SIG-M5 treated with dmso at 0.1 percent for 504 hours (cell line): ENCODE results near the gene PADI1.
A peak's percentile ranks its signal among the peaks of the same experiment; 100 is the strongest.

Source experiments
- DNase-seq: peaks from one replicate; lab custom pipeline; 2025; ENCODE audit not compliant: unreplicated experiment; lab: John Stamatoyannopoulos, UW

Gene PADI1

DNA sequence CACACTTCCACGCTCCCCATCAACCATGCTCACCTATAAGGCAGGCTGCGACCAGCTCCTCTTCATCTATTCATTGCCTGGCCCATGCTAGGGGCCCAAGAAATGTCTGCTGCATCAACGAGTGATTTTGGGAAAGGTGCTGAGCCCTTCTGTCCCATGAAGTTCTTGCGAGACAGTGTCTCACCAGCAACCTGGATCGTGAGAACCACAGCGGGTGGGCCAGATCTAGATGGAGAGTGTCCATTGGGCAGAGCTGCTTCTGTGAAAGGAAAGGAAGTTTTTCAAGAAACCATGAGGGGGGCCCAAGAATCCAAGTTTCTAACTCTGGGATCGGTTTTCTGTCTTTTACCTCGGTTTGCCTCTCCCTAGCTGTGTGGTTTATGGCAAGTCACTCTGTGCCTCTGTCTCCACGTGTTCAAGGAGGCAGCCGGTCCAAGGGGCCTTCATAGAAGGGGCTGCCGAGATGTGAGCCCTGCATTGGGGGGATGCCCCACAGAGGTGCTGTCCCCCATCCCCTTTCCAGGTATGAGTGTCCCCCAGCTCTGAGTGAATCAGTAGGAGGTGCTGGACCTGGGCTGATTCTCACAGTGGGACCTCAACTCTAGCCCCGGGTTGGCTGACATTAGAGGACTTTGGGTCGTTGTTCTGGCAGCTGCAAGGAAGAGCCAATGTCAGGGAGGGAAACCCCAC lies 8.3 kb upstream of the PADI1 start:
- no peak for DNase-seq

DNA sequence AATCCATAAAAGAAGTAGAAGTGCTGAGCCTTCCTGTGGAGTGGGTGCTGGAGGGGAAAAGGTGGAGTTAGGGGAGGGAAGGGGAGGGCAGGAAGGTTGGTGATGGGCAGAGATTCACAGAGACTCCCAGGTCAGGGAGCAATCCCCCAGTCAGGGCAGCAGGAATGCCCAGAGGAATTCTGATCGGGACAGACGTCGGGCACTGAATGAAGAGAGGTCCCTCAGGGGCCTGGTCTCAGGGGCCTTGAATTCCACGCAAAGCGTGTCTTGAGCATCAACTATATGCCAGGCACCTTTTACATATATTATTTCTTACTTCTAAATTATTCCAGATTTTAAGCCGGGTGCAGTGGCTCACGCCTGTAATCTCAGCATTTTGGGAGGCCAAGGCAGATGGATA lies 7.2 kb upstream of the PADI1 start:
- DNase-seq: no peak

DNA sequence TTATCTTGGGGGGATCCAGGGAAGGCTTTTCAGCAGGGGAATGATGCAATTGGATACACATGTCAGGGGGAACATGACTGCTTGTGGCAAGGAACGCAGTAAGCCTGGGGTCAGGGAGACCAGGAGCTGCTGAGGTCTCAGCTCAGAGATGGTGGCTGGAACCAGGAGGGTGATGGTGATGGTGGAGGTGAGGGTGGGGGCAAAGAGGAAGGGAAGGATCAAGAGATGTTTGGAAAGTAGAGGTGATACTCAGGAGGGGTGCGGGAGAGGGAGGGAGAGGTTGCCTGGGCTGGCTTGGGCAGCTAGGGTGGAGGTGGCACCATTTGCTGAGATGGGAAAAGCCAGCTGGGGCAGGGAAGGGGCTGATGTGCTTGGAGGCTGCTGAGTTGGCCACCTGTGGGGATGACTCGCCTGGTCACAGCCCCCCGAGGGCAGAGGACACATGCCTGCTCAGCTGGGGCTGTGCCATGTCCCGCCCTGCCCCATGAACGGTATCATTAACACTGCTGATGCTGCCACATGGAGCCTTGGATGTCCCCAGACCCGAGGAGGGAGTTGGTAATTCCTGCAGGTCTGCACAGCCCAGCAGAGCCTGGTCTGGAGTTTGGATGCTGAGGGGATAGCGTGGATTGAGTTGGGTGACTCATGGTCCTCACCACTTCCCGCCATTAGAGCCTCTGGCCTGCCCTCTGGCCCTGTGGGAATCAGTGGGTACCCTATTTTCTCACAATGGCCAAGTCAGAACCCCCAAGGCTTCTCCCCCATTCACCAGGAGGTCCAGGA lies 6.3 kb upstream of the PADI1 start:
- no peak for DNase-seq

DNA sequence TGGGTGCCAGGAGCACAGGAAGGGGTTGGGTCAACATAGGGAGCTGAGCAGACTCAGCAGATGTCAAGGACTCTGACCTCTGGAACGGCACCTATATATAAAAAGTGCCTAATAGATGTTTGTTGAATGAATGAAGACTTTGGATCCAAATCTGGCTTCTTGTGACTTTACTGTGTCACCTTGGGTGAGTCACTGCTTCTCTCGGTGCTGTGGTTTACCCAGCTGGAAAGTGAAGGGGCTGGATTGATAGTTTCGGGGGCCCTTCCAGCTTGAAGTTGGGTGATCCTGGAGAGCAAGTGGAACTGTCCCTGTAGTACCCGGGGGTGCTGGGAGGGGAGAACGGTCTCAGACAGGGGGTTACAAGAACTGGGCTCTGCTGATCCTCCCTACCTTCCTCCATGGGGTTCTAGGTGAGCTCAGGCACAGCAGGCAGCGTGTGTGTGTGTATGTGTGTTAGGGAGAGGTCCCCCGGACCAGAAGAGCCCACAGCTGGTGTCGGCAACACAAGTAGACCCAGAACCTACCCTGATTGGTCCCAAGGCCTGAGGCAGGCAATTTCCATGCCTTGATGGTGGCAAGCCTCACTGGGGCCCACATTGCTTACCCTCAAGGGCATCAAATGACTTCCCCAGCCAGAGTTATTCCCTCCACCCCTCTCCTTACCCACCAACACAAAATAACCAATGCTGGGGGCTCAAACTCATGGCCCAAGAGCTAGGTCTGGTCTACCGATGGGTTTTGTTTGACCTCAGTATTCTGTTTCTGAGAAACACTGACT lies 5.5 kb upstream of the PADI1 start:
- DNase-seq: no peak

DNA sequence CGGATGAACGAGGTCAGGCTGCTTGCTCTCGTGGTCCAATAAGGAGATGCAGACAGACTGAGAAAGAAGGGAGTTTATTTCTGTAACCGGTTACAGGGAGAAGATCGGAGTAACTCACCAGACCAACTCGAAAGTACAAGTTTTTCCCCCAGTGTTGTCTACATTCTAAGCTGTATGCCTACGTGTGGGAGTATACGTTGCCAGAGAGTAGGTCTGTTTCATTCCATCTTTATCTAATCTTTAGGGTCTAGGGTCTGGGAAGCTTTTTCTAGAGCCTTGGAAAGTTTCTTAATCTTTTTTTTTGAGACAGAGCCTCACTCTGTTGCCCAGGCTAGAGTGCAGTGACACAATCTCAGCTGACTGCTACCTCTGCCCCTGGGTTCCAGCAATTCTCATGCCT lies 4.7 kb upstream of the PADI1 start:
- no peak for DNase-seq

DNA sequence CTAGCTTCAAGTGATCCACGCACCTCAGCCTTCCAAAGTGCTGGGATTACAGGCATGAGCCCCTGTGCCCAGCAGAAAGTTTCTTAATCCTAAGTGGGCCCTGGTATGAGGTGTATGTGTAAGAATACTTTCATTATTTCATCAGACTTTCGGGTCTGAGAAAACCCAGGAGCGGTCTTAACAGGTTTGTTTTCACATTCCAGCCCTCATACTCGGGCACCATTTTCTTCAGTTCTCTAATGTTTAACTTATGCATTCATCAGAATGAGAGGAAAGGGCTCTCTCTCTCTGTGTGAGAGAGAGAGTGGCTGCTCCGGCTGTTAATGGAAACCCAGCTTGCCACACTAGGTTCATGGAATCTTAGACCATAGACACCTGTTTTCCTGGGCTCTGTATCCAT lies 4.2 kb upstream of the PADI1 start:
- DNase-seq: no peak

DNA sequence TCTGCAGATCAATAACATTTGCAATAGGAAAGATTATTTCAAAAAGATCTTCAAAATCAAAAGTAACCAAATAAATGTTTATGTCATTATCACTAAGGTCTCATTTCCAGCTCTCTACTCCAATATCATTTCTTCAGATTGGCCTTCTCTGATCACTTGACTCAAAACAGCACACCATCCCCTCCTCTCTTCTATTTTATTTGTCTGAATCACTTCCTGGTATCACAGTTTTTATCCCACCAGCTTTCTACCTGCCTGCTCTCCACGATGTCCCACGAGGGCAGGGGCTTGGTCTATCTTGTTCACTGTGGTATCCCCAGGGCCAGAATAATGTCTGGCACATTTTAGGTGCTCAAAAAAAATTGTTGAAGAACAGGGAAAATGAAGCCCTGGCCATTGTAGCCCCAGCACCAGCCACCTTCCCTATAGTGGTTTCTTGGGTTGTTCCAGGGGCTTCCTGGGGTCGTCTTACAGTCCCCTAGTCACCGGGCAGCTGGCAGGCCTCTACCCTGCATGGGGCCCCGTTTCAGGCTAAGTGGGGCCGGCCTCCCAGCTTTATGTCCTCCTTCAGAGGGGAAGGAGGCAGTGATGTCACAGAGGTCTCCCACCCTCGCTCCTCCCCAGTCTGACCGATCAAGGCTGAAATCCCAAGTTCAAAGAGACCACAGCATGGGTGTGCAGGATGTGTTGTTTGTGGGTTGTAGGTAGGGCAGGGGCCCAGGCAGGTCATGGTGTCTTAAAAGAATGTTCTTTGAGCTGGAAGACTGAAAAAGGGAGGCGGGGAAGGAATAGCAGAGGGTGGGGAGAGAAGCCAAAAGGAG lies 3.5 kb upstream of the PADI1 start:
- no peak for DNase-seq

DNA sequence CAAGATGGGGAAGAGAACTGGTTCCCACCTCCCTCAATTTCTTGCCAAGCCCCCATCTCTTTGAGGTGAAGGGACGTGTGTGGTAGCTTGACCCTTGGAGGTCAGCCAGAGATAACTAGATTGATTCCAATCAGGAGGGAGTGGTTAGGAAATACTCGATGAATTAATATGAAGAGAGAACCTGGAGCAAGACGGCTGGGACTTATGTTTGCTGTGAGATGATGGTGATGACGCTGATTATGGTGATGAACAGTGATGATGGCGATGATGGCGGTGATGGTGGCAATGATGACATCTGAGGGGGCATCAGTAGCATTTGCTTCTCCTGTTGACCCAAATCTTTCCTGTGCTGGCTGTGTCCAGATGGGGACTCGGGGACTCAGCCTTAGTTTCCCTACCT lies 724 bp downstream of the PADI1 start:
- DNase-seq: no peak

DNA sequence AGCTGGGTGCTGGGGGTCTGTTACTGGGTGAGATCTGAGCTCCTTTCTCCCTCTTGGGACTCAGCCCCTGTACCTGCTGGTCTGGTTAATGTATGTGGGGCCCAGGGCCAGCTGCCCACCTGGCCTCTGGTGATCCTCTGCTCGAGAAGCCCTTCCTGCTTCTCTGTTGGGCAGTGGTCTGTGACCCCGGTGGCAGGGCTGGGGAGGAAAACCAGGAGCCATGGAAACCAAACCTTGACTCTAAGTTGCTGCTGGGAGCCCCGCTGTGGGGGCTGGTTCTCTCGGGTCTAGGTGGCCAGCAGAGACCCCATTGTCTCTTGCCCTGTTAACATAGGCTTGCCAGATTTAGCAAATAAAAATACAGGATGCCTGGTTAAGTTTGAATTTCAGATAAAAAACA lies 1.3 kb downstream of the PADI1 start:
- DNase-seq: no peak

DNA sequence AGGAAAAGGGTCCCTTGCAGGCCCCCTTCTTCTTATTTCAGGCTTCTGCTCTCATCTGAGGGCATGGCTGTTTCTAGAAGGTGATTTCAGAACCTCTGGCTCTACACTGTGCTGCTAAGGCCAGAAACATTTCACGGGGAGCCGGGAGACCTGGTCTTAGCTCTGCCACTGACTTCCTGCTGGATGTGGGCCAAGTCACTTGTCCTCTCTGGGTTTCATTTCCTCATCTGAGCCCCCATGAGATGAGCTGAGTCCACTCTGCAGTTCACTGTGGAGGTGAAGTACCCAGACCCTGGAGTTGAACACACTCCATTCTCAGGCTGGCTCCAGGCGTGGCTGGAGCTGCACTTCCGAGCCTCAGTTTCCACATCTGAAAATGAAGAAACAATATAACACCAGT lies 2.1 kb downstream of the PADI1 start:
- DNase-seq: peak; percentile 76

DNA sequence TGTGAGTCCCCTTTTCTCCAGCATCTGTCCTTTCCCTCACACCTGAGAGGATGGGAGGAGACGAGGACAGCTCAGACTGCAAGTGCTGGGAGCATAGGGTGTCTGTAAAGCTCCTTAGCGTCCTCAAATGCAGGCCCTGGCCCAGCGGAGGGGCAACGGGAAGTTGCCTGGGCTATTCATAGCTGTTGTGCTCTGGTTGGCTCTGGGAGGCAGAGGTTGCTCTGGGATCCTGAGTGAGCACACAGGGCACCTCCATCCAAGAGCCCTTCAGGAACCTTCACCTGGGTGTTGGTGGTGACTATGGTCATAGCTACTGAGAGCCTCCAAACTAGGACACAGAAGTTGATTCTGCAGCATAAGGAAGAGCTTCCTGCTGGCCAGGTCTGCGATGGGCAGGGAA lies 2.6 kb downstream of the PADI1 start:
- DNase-seq: peak; percentile 12

DNA sequence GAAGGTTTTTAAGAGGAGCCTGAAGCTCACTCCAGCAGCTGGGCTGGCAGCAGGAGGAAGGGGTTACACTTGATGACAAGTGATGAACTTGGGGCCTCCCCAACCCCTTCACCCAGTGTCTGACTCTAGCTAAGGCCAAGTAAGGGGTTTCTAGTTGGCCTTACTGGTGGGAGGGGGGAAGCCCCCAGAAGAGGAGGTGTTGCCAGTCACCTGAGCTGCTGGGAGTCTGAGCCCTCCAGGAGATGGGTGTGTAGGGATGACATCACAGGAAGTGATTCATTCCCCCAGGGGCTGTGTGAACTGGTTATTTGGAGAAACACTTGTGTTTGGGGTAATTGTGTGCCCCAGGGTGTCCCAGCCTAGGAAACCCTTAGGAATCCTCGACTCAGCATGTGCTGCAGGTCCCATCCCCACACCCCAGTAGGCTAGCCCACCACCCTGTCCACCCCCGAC lies 3.1 kb downstream of the PADI1 start:
- DNase-seq: peak; percentile 33

DNA sequence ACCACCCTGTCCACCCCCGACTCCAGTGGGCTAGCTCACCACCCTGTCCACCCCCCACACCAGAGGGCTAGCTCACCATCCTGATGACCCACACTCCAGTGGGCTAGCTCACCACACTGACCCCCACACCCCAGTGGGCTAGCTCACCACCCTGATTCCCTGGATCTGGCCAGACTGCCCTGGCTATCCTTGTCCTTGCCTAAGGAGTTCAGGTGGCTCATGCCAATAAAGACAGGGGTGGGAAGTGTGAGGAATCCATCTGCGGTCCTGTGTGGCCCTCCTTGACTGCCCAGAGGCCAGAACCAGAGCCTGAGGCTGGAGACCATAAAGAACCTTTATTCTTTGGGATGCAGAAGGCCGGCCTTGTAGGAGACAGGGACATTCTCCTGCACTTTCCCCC lies 3.6 kb downstream of the PADI1 start:
- no peak for DNase-seq

DNA sequence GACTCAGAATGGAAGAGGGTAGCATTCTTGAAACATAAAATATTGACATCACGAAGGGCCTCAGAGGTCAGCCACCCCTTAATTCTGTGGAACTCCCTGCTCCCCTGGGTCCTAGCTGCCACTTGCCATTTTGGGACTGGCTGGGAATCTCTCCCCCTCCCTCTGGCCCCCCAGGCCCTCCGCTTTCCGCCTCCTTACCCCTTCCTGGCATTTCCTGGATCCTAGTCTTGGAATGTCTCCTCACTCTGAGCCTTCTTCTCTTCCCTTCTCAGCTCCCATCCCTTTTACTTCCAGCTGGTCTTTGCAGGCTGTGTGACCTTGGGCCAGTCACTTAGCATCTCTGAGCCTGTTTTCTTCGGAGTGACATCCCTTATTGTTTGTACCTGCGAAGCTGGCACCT lies 4.5 kb downstream of the PADI1 start:
- DNase-seq: no peak

DNA sequence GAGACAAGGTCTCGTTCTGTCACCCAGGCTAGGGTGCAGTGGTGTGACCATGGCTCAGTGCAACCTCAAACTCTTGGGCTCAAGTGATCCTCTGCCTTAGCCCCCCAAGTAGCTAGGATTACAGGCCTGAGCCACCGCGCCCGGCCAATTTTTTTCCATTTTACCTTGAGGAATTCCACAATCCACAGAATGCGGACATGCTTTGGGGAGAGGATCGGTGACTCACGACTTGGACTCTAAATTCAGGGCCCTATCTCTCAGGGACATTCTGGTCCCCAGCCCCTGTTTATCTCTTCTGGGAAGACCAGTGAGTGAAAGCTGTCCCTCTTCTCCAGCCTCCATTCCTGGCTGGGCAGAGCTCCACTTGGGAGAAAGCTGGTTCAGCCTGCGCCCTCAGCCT lies 5.2 kb downstream of the PADI1 start:
- DNase-seq: no peak

DNA sequence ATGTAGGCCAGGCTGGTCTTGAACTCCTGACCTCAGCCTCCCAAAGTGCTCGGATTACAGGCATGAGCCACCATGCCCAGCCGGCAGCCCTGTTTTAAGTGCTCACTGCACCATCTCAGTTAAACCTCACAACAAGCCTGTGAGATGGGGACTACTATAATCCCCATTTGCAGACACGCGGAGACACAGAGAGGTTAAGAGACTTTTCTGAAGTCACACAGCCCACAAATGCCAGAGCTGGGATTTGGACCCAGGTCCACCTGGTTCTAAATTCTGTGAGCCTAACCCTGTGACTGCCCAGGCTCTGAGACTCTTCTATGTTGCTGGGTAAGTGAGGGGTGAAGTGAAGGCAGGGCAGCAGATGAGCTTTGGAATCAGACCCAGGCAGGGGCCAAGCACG lies 6.4 kb downstream of the PADI1 start:
- DNase-seq: no peak

DNA sequence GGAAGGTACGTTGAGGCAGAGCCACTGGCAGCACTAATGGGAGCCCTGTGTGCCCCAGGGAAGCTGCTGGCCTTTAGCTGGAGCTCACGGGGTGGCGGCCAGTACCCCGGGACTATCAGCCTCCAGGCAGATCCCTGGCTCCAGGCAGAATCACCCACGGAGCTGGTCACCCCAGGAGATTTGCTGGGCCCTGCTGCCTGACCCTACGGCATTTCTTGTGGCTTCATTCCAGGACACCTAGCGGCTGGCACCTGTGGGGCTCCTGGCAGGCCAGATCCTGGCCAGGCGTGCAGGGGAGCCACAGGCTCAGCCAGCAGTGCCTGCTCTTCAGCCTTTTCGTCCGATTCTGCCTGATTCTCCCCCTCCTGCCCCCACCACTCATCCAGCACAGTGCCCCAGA lies 7.1 kb downstream of the PADI1 start:
- no peak for DNase-seq

DNA sequence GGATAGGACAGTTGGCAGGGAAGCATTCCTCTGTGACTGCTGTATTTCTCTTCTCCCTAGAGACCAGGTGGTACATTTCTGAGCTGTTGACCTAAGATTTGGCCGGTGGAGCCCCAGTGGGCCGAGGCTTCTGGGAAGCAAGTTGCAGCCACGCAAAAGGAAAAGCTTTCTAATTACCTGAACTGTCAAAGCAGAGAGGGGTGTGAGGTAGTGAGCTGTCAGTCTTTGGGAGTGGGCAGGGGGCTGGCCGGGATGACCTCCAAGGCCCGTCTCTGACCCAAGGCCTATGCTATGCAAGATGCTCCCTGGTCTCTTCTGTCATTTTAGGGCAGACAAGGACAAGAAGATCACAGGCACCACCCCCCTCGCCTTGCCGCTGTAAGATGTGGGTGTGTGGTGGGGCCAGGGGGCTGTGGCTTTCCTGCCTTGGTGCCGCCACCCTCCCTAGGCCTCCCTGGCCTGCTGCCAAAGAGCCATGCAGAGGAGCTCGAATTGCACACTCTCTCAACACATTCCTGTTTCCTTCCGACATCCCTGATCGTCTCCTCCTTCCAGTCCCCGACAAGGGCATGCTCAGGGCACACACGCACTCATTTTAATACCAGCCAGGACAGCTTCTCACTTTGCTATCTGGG lies 7.7 kb downstream of the PADI1 start:
- peak; percentile 66 for DNase-seq

DNA sequence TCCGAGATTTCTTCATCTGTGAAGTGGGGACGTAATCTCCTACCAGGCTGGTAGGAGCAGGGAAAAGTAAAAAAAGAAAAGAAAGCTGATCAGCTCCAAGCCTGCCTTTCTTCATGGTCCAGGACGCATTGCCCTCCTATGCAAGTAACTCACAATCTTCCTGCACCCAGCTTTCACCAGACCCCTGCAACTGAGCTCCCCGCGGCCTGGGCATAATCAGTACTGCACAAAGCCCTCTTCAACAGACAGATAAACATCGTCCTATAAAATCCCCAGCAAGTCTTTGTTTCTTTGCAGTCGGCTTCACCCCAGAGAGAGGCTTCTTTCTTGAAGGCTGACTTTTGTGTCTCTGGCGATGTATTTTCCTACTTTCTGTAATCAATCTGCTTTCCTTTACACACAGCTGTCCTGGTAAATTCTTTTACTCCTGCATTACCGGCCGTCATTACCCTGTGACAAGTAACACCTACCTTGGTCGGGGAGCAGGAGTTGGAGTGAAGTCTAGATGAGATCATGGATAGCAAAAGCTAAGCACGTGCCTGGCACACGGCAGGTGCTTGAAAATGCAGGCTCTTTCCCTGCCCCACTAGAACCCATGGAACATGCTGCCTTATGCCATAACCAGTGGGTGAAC lies 8.3 kb downstream of the PADI1 start:
- no peak for DNase-seq

DNA sequence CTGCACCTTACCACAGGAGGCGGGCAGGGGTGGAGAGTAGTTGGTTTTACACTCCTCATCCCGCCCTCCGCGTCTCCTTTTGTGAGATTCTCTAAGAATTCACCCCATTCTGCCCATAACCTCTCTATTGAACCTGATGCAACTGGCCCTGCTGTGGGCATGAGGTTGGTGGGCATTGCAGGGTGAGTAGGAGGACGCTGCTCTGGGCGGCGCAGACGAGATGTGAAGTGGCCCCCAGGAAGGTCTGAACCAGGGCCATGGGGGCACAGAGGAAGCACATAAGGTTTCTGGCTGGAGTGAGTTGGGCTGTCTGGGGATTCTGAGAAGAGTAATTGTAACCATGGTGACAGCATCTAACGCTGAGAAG lies 8.8 kb downstream of the PADI1 start:
- no peak for DNase-seq
